Esophagus muscularis mucosa (tissue), 4 donors: ENCODE data around the gene TOMM20L. TPM values are rescaled to one million over a fixed set of nuclear protein-coding genes. Genes with fewer than 3 reads are reported as not detected.

ENCODE experiments used
- DNase-seq: peaks from one replicate; pipeline ENCODE4 v3.0.0-alpha.2; 2017; ENCODE audit errors: extremely low spot score
- H3K27ac ChIP-seq, 4 donors: fragments of 200-600 bp; sonication (generic); replicated peaks in 1 of 4; 1 replicate in 3 of 4; 2 replicates in 1 of 4; pipeline ENCODE4 v1.5.1; 2016 to 2019; ENCODE audit warnings: mild to moderate bottlenecking in 1 of 4
- H3K27me3 ChIP-seq, 4 donors: fragments of 200-600 bp; sonication (generic); one replicate each; pipeline versions ENCODE4 v1.5.1 to v1.6.0; 2016 to 2019
- H3K36me3 ChIP-seq, 4 donors: fragments of 200-600 bp; sonication (generic); one replicate each; pipeline ENCODE4 v1.5.1; 2016 to 2019
- H3K4me1 ChIP-seq, 4 donors: fragments of 200-600 bp; sonication (generic); one replicate each; pipeline ENCODE4 v1.5.1; 2016 to 2019
- H3K4me3 ChIP-seq, 4 donors: fragments of 200-600 bp; sonication (generic); 1 replicate in 2 of 4; 2 replicates in 2 of 4; pipeline ENCODE4 v1.5.1; 2016 to 2019; ENCODE audit warnings: mild to moderate bottlenecking in 4 of 4, moderate library complexity in 1 of 4
- H3K9me3 ChIP-seq, 4 donors: fragments of 200-600 bp; sonication (generic); 1 replicate in 3 of 4; 2 replicates in 1 of 4; pipeline ENCODE4 v1.5.1; 2016 to 2019
- EP300 ChIP-seq: sonication (generic); formaldehyde crosslinking; IDR thresholded peaks from one replicate; pipeline ENCODE4 v1.6.1; 2017; ENCODE audit warnings: antibody characterized with exemption
- POLR2A ChIP-seq: fragments of 450-650 bp; IDR thresholded peaks from one replicate; pipeline ENCODE4 v1.6.1; 2017; ENCODE audit warnings: antibody characterized with exemption, moderate library complexity, mild to moderate bottlenecking, low read depth
- POLR2AphosphoS5 ChIP-seq, 2 donors: sonication (generic); formaldehyde crosslinking; IDR thresholded peaks; one replicate each; pipeline ENCODE4 v1.6.1; 2017; ENCODE audit warnings: antibody characterized with exemption in 2 of 2
- WGBS: methylation state at CpG from one replicate; pipeline ENCODE4 v1.1.5; 2018; 5-methylcytosine and 5-hydroxymethylcytosine counted together
- intact Hi-C: fragments of 100-400 bp; cut with DNase I; formaldehyde crosslinking; loops from one replicate; pipeline ENCODE4 v1.15.1; 2023
- total RNA-seq, 4 donors: library from RNA; depleted of rRNA; stranded (reverse); fragments of >200 nt; gene quantifications; one replicate each; pipeline versions ENCODE4 v1.1.0 to v1.2.1, GENCODE V29; 2016
- TF ChIP-seq, protein P1 (sequence below), 3 experiments: fragments of 200-600 bp in 2 of 3; fragments of 450-650 bp in 1 of 3; sonication (generic) in 2 of 3; IDR thresholded peaks; one replicate each; pipeline ENCODE4 v1.5.1; 2017 to 2019; ENCODE audit warnings: antibody characterized with exemption in 3 of 3, mild to moderate bottlenecking in 2 of 3, moderate library complexity in 1 of 3

TOMM20L gene
- total RNA-seq, 4 donors from 2014 or later = not detected

DNA sequence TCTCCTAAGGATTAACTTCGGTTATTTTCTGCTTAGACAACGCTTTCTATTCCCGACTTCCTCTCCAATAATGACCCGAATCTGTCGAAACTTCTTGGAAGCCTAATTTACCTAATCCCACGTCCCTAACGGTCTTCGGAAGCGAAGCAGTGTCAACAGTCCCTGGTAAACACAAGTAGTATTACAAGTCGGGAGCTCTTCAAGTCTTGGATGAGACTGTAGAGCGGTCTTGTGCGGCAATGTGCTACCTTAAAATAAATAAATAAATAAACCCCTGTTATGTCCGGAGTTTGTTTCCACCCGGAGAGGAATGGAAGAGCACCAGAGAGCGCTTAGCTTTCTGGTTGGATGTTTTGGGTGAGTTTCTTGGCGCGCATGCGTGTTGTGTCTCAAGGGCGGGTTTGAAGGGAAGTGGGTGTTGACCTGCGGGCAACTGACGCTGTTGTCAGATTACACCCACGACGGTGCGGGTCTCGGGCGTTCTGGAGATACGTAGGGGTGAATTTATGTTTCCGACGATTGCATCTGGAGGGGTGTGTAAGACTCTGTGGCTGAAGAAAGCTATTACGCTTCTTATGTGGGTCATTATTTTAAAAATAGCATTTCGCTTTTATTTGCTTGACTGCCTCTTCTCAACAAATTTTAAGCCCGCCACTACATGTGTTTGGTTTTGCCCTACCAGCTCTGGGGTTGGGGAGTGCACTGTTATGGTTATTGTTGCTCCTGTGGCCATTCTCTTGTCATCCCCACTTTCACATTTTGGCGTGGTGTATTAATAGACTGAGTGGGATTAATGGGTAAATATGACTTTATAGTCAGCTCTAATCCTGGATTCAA is 31.8 kb downstream of the TOMM20L start, which contains the start of the genes KIAA0586 and TIMM9:
KIAA0586 (plus strand) TSS at position 439 of the 837 bp plus-strand sequence. CDS start 546 bp downstream, outside the sequence.
TIMM9 (minus strand) TSS at position 251 of the 837 bp plus-strand sequence. CDS start 15,586 bp downstream, outside the sequence.
- 1% methylated on average over 33 of the region's 33 CpGs for WGBS
- H3K4me3 ChIP-seq = peak within 1 kb of the TSS; percentile 93 to 96 (median 94)
- no peaks in the 10 kb centered on the region for H3K9me3 ChIP-seq
- peak; percentile 98 for DNase-seq
- peaks cover under 1 to 30% (median 17%) of the 10 kb centered on the region in 4 donors for H3K36me3 ChIP-seq
- intact Hi-C loops = loop anchor here (10.0 kb wide), 1 partner anchor 183 kb away; the partner anchor contains the start of gene PSMA3
- H3K27me3 ChIP-seq = no peaks in the 10 kb centered on the region
- peaks cover 27 to 50% (median 32%) of the 10 kb centered on the region in 4 donors for H3K4me1 ChIP-seq
- peak within 1 kb of the TSS; percentile 90 to 94 (median 92) for H3K27ac ChIP-seq
- TF ChIP-seq POLR2AphosphoS5 (IDR thresholded peaks at IDR 0.05) = peak; percentile 93 to 95
- TF ChIP-seq EP300 = no peak
- TF ChIP-seq, protein P1, sequence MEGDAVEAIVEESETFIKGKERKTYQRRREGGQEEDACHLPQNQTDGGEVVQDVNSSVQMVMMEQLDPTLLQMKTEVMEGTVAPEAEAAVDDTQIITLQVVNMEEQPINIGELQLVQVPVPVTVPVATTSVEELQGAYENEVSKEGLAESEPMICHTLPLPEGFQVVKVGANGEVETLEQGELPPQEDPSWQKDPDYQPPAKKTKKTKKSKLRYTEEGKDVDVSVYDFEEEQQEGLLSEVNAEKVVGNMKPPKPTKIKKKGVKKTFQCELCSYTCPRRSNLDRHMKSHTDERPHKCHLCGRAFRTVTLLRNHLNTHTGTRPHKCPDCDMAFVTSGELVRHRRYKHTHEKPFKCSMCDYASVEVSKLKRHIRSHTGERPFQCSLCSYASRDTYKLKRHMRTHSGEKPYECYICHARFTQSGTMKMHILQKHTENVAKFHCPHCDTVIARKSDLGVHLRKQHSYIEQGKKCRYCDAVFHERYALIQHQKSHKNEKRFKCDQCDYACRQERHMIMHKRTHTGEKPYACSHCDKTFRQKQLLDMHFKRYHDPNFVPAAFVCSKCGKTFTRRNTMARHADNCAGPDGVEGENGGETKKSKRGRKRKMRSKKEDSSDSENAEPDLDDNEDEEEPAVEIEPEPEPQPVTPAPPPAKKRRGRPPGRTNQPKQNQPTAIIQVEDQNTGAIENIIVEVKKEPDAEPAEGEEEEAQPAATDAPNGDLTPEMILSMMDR (IDR thresholded peaks at IDR 0.05) = peak in 1 of 3 experiments; percentile 31
- peak; percentile 62 for TF ChIP-seq POLR2A

DNA sequence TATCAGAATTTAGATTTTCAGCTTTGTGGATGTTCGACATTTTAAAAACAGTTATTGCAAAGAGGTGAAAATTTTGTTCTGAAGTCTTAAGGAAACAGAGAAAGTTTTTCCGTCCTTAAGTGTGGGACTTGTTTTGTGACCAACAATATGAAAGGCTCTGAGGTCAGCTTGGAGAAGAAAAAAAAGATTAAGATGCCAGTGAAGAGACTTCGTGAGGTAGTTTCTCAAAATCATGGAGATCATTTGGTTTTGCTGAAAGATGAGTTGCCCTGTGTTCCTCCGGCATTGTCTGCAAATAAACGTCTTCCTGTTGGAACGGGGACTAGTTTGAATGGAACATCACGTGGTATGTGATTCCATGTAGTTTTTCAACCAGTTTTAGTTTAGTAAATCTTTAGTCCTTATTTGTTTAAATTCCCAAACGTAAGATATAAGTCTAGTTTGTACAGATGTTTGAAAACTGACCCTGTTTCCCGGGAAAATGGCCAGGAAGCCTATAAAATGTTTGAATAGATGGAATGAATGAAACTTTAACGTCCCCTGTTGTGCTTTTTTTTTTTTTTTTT is 32.5 kb downstream of the TOMM20L start:
- Histone ChIP-seq H3K36me3 (peaks cover 3 to 30% (median 18%) of the 10 kb centered on the region in 4 donors), H3K4me1 (peaks cover 27 to 50% (median 32%) of the 10 kb centered on the region in 4 donors), H3K27ac (peak overlapping the region; percentile 90 to 94 (median 92)), H3K4me3 (peak overlapping the region; percentile 93 to 96 (median 94)), H3K9me3 (no peaks in the 10 kb centered on the region), H3K27me3 (no peaks in the 10 kb centered on the region)
- no peak for DNase-seq
- intact Hi-C loops = loop anchor here (10.0 kb wide), 1 partner anchor 183 kb away; the partner anchor contains the start of gene PSMA3
- under 1% methylated on average over 10 of the region's 10 CpGs for WGBS
- TF ChIP-seq, protein P1 (IDR thresholded peaks at IDR 0.05) = no peak
- TF ChIP-seq EP300 (no peak), POLR2AphosphoS5 (IDR thresholded peaks at IDR 0.05) (no peak), POLR2A (no peak)

DNA sequence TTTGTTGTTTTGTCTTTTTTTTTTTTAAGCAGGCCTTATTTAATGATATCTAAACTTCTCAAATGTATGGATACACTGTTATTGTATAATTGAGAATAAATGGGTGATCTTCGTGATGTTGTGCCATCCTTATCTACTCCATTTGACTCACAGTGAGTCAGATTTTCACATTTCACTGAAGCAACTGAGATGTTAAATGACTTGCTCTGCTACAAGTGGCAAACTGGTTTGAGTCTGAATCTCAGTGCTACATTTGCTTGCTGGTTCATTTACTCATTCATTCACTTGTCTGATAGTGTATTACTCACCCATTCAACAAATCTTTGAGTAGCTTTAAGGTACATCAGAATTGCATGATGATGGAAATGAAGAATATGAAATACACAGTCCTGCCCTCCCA is 34.4 kb downstream of the TOMM20L start:
- intact Hi-C loops = no loop called here
- no peaks in the 10 kb centered on the region for H3K9me3 ChIP-seq
- DNase-seq = no peak
- peaks cover 3 to 45% (median 23%) of the 10 kb centered on the region in 4 donors for H3K36me3 ChIP-seq
- H3K4me1 ChIP-seq = peaks cover 27 to 41% (median 31%) of the 10 kb centered on the region in 4 donors
- no peak for TF ChIP-seq POLR2A
- TF ChIP-seq POLR2AphosphoS5 (IDR thresholded peaks at IDR 0.05) = no peak
- TF ChIP-seq, protein P1 (IDR thresholded peaks at IDR 0.05) = no peak
- TF ChIP-seq EP300 = no peak
- no peak overlapping the region for H3K27ac ChIP-seq
- H3K4me3 ChIP-seq = no peak overlapping the region
- 68% methylated on average over 1 of the region's 1 CpG for WGBS
- H3K27me3 ChIP-seq = no peaks in the 10 kb centered on the region

DNA sequence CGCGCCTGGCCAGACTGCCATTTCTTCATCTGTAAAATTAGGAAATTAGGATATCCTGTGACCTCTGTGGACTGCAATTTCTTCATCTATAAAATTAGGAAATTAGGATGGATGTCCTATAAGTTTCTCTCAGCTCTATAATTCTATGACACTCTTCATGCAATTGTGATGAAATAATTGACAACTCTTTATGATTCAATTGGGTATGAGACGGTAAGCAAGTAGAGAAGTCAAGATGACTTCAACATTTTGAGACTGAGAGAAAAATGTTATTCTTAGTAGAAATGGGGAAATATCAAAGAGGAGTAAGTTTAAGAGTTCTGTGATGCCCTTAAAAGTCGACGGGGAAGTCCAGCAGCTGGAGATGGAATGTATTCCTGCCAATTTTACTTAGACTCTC is 43.7 kb downstream of the TOMM20L start:
- no peaks in the 10 kb centered on the region for H3K4me1 ChIP-seq
- no peak overlapping the region for H3K27ac ChIP-seq
- TF ChIP-seq, protein P1 (IDR thresholded peaks at IDR 0.05) = no peak
- TF ChIP-seq POLR2AphosphoS5 (IDR thresholded peaks at IDR 0.05) (no peak), EP300 (no peak), POLR2A (no peak)
- no peaks in the 10 kb centered on the region for H3K9me3 ChIP-seq
- no peak overlapping the region for H3K4me3 ChIP-seq
- peaks cover 8 to 87% (median 62%) of the 10 kb centered on the region in 4 donors for H3K36me3 ChIP-seq
- WGBS = 67% methylated on average over 5 of the region's 5 CpGs
- H3K27me3 ChIP-seq = no peaks in the 10 kb centered on the region
- intact Hi-C loops = no loop called here
- no peak for DNase-seq
